Measurements from ENCODE around the gene SESN2.

Gene SESN2

GRCh38 chr1:28329395-28330153, 70.3 kb downstream of the SESN2 start:
- peak; percentile 22 for DNase-seq (ENCODE audit: low spot score)

Data from D341Med (cell line).